ENCODE measurements around the gene C3orf80.
"Not testable (repeated sequence)": the region's sequence is repeated elsewhere in the genome, so short reads cannot be mapped to it uniquely, and the experiment has no call there.

C3orf80 gene

DNA sequence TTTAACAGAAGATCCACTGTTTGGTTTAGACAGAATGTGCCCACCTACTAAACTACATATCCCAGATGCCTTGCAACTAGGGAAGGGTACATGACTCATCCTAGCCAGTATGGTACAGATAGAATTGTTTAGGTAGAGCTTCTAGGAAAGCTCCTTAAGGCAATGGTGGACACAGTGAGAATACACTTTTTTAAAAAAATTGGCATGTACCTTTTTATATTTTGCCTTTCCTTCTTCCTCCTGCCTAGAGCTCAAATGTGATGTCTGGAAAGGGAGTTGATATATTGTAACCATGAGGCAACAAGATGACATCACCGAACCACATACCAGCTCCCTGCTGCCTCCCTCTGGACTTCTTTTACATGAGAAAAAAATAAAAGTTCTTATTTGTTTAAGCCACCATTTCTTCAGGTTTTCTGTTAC, 14.4 kb upstream of the C3orf80 start:
- DNase-seq (ENCODE audit: low read depth in 2 of 2) = peak; percentile 33 to 39

DNA sequence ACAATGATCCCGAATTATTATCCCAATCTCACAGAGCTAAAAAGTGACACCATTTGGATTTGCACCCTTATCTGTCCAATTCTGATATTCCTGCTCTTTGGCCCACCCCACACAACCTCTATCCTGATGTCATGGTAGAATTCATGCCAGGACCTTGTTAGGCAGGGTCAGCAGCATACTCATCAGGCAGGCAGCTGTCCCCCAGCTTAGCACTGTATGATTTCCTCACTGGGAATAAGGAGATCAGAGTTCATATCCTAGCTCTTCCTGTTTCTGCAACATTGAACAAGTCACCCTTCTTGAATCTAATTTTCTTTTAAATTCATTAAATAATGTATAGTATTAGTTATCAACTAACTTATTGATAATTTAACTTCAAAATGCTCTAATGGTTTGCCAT, 12.0 kb upstream of the C3orf80 start:
- DNase-seq (ENCODE audit: low read depth in 2 of 2) = no peak

DNA sequence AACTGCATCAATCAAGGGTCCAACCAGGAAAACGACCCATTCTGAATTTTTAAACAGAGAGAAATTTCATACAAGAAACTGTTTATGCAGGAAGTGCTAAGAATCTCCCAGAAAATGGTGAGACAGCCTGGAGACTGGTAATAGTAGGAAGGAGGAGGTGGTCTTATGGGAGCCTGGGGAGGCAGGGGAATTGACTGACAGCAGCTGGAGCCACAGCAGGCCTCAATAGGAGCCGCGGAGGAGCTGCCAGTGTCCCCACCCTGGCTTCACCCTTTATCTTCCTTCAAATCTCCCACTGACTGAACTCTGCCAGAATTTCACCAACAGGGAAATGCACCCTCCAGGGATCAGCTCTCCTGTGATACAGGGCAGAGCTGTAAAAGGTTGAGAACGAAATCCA, 7.5 kb upstream of the C3orf80 start:
- no peak for DNase-seq (ENCODE audit: low read depth in 2 of 2)

DNA sequence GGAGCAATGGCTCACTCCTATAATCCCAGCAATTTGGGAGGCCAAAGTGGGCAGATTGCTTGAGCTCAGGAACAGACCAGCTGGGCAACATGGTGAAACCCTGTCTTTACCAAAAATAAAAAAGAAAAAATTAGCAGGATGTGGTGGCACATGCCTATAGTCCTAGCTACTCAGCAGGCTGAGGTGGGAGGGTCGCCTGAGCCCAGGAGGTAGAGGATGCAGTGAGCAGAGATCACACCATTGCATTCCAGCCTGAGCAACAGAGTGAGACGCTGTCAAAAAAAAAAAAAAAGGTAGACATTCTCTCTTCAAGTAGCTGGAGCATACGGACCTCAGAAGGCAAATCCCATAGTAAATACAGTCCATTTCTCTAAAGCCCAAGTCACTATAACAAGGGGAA, 7.1 kb upstream of the C3orf80 start:
- no peak for DNase-seq (ENCODE audit: low read depth in 2 of 2)

DNA sequence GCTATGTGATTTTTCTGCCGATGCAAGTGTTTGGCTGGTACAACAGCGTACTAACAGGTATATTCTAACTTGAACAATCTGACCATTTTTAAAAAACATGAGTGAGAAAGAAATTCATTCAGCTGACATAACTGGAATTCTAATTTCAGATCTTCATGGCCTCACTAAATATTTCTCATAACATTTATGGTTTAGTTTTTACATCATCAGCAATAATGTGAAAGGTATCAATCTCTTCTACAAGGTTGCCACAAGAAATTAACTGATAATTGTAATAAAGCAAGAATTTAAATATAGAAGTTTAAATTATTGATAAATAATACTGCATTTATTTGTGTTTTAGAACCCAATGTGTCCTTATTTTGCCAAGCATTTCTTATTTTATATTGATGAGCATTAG, 5.2 kb upstream of the C3orf80 start:
- DNase-seq (ENCODE audit: low read depth in 2 of 2) = no peak

DNA sequence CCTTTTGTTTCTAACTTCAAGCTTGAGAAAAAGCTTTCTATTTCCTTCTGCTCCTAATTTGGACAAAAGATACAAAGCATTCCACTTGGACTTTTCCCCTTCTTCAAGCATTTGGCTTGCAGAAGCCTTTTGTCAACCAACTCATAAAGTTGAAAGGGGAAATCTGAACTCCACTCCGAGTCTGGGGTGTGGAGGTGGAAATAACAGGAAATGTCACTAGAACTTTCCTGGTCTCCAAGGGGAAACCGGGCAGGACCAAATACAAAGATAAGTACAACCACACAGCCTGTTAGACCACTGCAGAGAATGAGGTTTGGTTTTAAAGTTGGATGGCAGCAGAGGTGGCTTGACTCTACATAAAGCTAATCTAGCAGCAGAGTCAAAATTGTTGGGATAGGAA, 4.2 kb upstream of the C3orf80 start:
- no peak for DNase-seq (ENCODE audit: low read depth in 2 of 2)

DNA sequence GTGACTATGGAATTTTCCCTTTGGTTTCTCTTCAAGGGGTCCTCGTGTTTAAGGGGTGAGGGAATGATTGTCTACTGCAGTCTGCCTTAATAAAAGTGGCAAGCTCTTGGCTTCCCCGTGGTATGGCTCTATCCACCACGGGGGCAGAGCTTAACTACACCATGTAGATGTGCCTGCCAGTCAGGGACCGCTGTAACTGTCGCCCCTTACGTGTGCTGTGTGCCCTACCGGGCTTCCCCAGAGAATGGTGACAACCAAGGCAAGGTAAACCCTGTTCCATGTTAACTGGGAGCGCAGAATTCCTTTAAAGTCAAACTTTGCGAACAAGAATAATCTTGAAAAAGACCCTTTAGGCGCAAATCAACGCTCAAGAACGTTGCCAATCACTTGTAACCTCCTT, 966 bp upstream of the C3orf80 start:
- DNase-seq (ENCODE audit: low read depth in 2 of 2) = no peak

DNA sequence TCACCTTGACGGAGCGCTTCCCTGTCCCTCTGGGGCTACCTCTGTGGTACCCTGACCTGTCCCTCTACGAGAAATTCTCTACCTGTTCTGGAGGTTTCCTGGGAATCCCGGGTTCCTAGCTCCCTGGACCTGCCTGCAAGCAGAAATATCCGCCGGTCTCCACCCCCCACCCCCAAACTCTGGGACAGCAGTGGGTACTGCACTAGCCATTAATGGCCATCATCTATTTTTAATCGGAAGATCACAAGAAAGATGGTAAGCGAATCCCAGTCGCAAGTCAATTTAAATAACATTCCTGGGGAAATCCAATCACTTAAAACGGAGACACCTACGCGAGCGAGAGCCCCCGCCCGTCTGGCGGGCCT, 429 bp upstream of the C3orf80 start:
- DNase-seq (ENCODE audit: low read depth in 2 of 2) = no peak

DNA sequence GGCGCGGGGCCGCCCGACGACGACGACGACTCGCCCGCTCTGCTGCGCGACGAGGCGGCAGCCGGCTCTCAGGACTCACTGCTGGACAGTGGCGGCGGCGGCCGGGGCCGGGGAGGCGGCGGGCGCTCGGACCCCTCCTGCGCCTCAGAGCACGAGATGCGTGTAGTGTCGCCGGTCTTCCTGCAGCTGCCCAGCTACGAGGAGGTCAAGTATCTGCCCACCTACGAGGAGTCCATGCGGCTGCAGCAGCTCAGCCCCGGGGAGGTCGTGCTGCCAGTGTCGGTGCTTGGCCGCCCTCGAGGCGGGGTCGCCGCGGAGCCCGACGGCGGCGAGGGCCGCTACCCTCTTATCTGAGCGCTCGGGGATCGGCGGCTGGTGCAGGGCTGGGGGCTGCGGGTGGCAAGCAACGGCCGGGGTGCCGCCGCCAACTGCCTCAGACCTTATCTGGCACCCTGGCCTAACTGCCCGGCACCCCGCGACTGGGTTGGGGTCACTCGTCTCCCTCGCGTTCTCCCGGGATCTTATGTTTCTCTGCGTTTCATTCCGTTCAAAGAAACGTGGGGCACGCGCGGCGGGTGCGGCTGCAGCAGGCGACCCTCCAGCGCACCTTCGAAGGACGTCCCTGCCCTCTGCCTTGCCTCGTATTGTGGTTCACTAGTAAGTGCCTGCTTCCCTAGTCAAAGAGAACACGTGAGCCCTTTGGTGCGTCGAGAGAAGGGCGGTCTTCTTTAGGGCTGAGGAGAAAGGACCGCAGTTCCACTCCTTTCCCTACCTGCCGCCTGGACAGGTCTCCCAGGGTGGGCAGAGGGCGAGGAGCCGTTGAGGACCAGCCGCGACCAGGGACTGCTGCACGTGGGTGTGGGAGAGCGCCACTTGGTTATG, 1.0 kb downstream of the C3orf80 start:
- no peak for DNase-seq (ENCODE audit: low read depth in 2 of 2)

DNA sequence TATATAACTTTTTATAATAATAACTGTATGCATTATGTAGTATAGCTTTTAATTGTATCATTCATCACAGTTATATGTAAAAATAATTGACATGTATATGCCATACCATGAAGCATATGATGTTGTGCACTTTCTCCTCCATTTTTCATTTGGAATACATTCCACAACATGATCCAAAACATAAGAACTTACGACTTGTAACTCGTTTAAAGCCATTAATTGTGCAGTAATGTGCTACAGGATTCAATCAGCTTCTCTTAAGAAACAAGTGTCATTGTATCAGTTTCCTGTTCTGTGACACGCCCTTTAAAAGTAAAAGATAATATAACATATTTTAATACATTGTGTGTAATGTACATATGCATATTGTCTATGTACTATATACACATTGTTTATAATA, 2.2 kb downstream of the C3orf80 start:
- no peak for DNase-seq (ENCODE audit: low read depth in 2 of 2)

DNA sequence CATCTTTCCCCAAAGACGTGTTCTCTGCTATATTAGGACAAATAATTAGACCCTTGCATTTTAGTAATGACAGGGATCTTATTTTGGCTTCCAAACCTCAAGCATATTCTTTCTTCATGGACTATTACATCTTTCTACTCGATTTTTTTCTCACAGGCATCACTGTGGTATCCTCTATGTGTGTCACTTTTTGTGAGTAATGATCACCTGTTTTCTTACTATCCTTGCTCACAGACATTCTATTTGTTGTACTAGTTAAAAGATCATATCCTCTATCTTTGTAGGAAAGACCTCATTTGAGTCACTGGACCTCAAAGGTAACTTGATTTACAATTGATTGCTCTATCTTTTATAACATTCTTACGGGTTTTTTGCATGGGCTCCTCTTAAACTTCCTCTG, 6.8 kb downstream of the C3orf80 start:
- no peak for DNase-seq (ENCODE audit: low read depth in 2 of 2)

DNA sequence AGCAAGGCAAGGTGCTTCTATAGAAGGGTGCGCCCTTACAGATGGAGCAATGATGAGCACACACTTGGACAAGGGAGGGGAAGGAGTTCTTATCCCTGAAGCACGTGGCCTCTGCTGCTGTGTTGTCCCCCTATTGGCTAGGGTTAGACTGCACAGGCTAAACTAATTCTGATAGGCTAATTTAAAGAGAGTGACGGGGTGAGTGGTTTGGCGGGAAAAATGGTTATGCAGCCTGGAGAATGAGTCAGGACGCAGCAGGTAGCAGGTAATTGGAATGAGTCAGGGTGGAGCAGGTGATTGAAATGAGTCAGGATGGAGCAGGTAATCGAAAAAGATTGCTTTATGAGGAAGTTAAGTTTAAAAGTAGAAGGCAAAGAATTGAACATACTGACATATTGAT, 15.5 kb downstream of the C3orf80 start:
- DNase-seq (ENCODE audit: low read depth in 2 of 2) = not testable (repeated sequence)

DNA sequence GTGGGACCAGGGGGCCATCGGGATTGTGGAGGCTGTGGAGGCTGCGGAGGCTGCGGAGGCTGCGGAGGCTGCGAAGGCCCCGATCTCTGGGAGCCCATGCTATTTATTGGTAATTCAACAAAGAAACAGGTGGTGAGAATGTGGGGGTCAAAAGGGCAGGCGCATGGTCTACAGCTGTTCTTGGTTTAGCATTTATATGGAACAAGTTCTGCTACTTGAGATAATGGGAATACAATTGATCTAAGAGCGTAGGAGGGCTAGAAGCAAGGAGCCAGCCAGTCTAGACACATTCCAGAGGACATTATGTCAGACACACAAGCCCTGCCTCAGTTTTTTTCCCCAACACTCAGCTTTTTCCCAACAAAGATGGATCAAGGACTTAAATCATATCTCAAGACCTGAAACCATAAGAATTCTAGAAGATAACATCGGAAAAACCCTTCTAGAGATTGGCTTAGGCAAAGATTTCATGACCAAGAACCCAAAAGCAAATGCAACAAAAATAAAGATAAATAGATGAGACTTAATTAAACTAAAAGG, 20.1 kb downstream of the C3orf80 start:
- no peak for DNase-seq (ENCODE audit: low read depth in 2 of 2)

DNA sequence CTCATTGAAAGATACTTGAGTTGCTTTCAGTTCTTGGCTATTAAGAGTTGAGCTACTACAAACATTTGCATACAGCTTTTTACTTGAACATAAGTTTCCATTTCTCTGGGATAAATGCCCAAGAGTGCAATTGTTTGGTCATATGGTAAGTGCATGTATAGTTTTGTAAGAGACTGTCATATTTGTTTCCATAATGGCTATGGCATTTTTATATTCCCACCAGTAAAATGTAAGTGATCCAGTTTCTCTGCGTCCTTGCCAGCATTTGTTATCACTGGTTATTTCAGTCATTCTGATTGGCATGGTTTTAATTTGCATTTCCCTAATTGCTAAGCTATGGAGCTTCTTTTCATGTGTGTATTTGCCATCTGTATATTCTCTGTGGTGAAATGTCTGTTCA, 22.5 kb downstream of the C3orf80 start:
- no peak for DNase-seq (ENCODE audit: low read depth in 2 of 2)

DNA sequence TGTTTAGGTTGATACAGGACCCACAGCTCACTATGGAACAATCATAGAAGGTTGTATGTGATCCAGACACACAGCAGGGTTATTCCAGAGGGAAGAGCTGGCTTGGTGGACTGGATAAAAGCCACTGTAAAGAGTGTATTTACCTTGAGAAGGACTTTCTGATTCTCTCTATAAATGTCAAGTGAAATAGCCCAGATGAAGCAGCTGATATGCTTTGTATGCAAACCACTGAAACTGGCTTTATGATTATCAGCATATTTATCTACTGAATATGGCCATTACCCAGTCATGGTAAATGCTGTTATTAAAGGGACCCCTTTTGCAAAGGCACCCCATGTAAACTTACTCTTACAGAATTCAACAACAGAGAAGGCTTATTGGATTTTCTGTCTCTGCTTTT, 28.1 kb downstream of the C3orf80 start:
- no peak for DNase-seq (ENCODE audit: low read depth in 2 of 2)

DNA sequence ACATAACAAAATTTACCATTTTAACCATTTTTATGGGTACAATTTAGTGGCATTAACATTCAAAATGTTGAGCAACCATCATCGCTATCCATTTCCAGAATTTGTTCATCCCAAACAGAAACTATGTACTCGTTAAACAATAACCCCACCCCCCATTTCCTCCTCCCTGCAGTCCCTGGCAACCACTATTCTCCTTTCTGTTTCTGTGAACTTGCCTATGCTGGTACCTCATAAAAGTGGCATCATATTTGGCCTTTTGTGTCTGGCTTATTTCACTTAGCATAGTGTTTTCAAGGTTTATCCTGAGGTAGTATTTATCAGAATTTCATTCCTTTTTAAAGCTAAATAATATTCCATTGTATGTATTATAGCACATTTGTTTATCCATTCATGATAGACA, 32.4 kb downstream of the C3orf80 start:
- no peak for DNase-seq (ENCODE audit: low read depth in 2 of 2)

DNA sequence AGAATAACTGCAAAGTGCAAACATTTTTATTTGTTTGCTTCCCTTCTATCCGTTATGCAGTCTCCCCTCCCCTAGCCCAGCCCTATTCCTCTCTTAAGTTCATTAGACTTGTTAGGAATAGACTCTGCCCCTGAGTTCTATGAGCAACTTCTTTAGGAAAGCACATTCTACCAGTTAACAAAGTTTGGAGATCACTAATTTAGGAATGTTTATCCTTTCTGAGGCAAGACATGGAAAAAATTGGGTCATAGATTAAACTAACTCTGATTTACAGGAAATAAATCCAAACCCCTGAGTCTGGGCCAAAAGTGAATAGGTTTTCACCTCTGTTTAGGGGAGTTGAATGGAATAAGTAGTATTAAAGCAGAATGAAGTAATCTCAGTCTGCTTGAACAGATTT, 34.4 kb downstream of the C3orf80 start:
- DNase-seq (ENCODE audit: low read depth in 2 of 2) = no peak

DNA sequence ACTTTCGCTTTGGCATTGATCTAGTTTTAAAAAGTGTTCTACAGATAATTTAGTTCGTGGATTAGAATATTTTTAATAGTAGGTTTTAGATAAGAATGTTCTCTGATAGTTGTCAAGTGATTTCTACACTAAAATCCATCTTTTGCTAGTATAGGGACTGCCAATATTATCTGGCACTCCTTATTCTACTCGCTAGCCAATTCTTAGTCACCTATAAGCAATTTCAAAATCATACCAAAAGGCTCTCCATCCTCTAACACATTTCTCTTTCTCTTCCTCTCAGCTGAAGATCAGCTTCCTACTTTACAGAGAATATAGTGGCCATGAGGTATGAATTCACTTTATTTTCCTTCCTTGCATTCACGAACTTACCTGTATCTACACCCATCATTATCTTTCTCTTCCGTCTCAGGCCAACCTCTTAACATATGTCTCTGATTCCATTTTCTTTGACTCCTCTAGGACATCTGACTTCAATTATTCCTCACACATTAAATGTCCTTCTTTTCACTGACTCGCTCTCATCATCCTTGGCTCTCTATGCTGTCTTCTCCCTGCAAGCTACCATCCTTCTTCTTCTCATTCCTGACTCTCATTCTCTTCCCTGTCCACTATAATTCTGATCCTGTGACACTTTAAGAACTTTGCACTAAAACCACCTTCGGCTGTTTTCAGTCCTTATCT, 35.5 kb downstream of the C3orf80 start:
- DNase-seq (ENCODE audit: low read depth in 2 of 2) = no peak

DNA sequence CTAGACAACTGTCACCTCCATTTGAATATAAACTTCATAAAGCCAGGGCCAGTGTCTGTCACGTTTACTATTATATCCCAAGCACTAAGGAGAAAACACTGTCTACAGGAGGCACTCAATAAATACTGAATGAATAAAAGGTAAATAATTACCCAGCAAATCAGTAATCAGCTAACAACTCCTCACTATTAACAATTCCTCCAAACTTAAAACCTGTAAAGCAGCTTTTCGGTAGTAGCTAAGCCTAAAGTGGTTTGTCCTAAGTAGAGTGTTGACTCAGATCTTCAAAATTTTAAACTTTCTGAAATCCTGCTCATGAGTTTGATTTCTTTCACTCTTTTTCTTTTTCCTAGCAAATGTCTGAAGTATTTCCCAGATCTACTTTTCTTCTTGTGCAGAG, 39.9 kb downstream of the C3orf80 start:
- no peak for DNase-seq (ENCODE audit: low read depth in 2 of 2)

Measured in fibroblast of skin of left quadriceps (primary cell).